Germinal center (tissue), 1 donor: ENCODE results near the gene TSPAN4.

ENCODE experiments used
- DNase-seq: peaks from one replicate; pipeline ENCODE4 v3.0.0; 2012; ENCODE audit warnings: mixed read lengths, low spot score

The TSPAN4 gene

DNA sequence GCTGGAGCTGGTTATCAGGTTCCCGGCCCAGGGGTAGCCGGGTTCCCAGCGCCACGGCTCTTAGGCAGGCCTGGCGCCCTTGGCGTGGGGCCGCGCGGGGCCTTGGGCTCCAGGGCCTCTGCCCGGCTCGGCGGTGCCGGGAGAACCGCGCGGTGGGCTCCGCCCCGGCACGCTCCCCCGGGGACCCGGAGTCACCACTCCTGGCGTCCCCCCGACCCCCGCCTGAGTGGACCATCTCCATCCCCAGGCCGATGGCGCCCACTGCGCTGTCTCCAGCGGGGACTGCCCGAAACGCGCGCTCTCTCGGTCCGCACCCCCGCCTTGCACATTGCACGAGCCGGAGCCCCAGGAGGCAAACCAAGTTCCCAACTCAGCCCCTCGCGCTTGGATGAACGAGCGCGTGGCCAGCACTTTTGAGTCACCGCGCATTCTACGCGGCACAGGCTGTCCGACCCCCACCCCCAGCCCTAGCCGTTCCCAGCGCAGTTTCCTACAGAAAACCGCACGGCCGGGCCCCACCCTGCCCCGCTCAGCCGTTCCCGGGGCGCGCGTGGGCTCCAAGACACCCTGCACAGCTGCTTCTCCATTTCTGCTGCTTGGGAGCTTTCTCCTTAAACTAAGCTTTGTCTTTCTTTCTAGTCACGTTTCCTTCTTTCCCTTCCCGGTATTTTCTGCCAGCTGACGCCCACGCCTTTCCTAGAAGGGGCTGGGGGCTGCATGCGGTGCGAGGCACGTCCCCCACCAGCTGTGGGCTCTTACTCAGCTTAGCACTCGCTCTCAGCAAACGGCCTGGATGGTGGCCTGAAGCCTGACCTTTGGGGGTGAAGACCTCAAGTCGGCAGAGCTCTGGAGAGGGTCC is 68.6 kb downstream of the TSPAN4 start:
- no peak for DNase-seq

DNA sequence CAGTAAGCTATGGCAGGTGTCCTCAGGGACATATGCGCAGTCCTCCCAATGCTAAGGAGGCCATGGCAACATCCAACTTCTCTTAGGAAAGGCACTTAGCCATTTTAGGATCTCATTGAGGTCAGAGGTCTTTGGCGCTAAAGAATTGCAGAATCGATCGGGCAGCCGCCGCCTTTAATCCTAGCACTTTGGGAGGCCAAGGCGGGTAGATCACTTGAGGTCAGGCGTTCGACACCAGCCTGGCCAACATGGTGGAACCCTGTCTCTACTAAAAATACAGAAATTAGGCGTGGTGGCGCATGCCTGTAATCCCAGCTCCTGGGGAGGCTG is 69.2 kb downstream of the TSPAN4 start:
- DNase-seq: no peak

DNA sequence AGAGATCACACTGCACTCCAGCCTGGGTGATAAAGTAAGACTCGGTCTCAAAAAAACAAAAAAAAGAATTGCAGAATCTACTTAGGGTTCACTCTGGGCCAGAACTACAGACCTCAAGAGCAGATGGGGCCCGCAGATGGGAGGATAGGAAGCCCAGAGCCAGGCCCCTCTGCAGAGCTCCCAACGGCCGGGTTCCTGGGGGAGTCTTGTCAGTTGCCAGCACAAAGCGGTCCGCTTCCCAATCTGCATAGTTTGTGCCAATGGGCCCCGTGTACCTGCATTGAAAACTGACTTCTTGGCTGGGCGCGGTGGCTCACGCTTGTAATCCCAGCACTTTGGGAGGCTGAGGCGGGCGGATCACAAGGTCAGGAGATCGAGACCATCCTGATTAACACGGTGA is 69.6 kb downstream of the TSPAN4 start:
- no peak for DNase-seq

DNA sequence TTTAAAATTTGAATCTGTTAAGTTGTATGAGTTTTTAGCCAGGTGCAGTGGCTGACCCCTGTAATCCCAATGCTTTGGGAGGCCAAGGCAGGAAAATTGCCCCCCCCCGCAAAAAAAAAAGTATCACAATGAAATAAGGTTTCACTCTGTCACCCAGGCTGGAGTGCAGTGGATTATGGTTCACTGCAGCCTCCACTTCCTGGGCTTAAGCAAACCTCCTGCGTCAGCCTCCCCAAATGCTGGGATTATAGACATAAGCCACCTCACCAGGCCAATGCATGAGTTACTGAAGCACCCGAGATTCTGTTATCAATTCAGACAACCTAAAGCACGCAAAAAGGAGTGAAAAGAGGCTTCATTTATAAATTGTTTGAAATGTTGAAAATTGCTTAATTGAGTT is 70.4 kb downstream of the TSPAN4 start:
- no peak for DNase-seq

DNA sequence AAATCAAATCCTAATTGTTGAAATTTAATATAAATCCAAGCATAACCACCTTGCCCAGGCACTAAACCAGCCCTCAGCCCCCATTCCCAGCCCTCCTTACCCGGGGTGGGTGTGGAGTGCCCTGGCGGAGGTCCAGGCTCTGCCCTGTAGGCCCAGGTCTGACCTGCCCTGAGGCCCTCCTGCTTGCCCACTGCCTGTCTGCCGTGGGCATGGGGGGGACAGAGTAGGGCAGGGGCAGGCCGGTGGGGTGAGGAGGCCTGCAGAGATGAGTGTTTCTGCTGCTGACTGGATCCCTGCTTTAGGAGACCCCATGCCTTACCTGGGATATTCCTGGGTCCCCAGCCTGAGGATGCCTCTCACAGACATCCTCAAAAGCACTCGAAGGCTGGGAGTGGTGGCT is 71.6 kb downstream of the TSPAN4 start:
- DNase-seq: no peak

DNA sequence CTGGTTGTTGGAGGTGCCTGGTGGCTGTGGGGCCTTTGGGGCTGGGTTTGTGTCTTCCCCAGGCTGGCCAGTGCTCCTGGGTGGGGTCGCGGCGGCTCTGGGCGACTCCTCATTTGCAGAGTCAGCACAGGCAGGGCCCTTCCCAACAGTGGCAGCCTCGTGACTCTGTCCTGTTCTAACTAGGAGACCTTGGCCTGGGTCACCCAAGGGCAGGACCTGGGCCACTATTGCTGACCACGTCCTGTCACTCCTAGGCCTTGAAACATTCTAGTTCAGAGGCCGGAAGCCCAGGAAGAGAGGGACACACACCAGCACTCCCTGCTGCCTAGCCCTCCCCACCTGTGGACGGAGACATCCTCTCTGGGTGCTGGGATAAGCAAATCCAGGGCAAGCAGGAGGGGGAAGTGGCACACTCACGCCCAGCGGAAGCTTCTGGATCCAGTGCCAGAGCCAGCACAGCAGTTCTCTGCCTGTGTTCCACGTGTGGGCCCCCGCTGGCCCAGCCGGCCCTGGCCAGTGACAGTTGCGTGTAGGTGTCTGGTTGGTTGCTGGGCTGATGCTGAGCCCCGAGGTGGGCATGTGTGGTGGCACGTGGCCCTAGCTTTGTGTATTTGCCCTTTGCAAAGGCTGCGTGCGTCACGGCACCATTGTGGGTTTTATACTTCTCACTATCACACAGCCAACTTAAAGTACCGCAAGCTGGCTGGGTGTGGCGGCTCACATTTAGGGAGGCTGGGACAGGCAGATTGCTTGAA is 72.3 kb downstream of the TSPAN4 start:
- no peak for DNase-seq
